BLaER1 treated with 17β-estradiol and CSF1 and Interleukin-3, amounts not matched to agents 10 nM and 100 nM (cell line): ENCODE results near the gene PODN.

Experiments used
- H3K27ac ChIP-seq, 11 experiments: shearing (Covaris generic); formaldehyde crosslinking; 2 replicates each; pipeline ENCODE4 v1.8.1; 2022
- H3K27me3 ChIP-seq, 11 experiments: shearing (Covaris generic); formaldehyde crosslinking; 2 replicates each; pipeline ENCODE4 v1.8.1; 2022
- H3K36me3 ChIP-seq, 11 experiments: shearing (Covaris generic); formaldehyde crosslinking; 2 replicates each; pipeline ENCODE4 v1.8.1; 2022
- H3K4me1 ChIP-seq, 10 experiments: shearing (Covaris generic); formaldehyde crosslinking; 2 replicates each; pipeline ENCODE4 v1.8.1; 2022
- H3K4me2 ChIP-seq, 11 experiments: shearing (Covaris generic); formaldehyde crosslinking; 2 replicates each; pipeline ENCODE4 v1.8.1; 2022
- H3K4me3 ChIP-seq, 10 experiments: shearing (Covaris generic); formaldehyde crosslinking; 2 replicates each; pipeline ENCODE4 v1.8.1; 2022
- H3K9ac ChIP-seq, 11 experiments: shearing (Covaris generic); formaldehyde crosslinking; 2 replicates each; pipeline ENCODE4 v1.8.1; 2022
- H3K9me3 ChIP-seq, 11 experiments: shearing (Covaris generic); formaldehyde crosslinking; replicated peaks in 1 of 11; 2 replicates each; pipeline ENCODE4 v1.8.1; 2022
- H4K20me1 ChIP-seq, 11 experiments: shearing (Covaris generic); formaldehyde crosslinking; 2 replicates each; pipeline ENCODE4 v1.8.1; 2022
- Cebpa-rat ChIP-seq, 11 experiments: shearing (Covaris generic); IDR thresholded peaks; 2 replicates each; pipeline ENCODE4 v1.8.1; 2022

The PODN gene

GRCh38 chr1:53104289-53104913 lies 42.4 kb downstream of the PODN start:
- no peak overlapping the region for H3K4me2 ChIP-seq
- H3K27me3 ChIP-seq, result no peaks in the 10 kb centered on the region
- peaks cover 26 to 34% (median 32%) of the 10 kb centered on the region in 11 experiments for H3K9me3 ChIP-seq
- TF ChIP-seq Cebpa-rat (IDR thresholded peaks at IDR 0.05), result no peak
- no peaks in the 10 kb centered on the region for H3K36me3 ChIP-seq
- H3K4me1 ChIP-seq, result peaks cover 0 to 7% (median under 1%) of the 10 kb centered on the region in 10 experiments; a peak in 8 of 20 replicates
- no peak overlapping the region for H3K9ac ChIP-seq
- no peak overlapping the region for H3K4me3 ChIP-seq
- H3K27ac ChIP-seq, result no peak overlapping the region
- H4K20me1 ChIP-seq, result no peaks in the 10 kb centered on the region

DNA sequence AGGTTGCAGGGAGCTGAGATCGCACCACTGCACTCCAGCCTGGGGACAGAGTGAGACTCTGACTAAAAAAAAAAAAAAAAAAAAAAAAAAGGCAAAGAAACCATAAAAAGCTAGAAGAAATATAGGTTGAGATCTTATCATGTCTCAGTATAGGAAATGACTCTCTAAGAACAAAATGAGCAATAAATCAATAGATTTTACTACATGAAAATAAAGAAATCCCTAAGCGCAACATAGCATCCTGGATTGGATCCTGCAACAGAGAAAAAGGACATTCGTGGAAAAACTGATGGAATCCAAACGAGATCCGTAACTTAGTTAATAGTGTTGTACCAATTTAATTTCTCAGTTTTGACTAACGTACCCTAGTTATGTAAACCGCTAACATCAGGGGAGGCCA lies 45.1 kb downstream of the PODN start:
- Histone ChIP-seq H3K4me3 (no peak overlapping the region), H3K27ac (no peak overlapping the region), H4K20me1 (no peaks in the 10 kb centered on the region), H3K9ac (no peak overlapping the region), H3K9me3 (peaks cover under 1 to 7% (median 6%) of the 10 kb centered on the region in 11 experiments; a peak in 19 of 22 replicates), H3K4me1 (peaks cover 0 to 33% (median 21%) of the 10 kb centered on the region in 10 experiments; a peak in 15 of 20 replicates), H3K36me3 (no peaks in the 10 kb centered on the region), H3K27me3 (no peaks in the 10 kb centered on the region), H3K4me2 (no peak overlapping the region)
- no peak for TF ChIP-seq Cebpa-rat (IDR thresholded peaks at IDR 0.05)

DNA sequence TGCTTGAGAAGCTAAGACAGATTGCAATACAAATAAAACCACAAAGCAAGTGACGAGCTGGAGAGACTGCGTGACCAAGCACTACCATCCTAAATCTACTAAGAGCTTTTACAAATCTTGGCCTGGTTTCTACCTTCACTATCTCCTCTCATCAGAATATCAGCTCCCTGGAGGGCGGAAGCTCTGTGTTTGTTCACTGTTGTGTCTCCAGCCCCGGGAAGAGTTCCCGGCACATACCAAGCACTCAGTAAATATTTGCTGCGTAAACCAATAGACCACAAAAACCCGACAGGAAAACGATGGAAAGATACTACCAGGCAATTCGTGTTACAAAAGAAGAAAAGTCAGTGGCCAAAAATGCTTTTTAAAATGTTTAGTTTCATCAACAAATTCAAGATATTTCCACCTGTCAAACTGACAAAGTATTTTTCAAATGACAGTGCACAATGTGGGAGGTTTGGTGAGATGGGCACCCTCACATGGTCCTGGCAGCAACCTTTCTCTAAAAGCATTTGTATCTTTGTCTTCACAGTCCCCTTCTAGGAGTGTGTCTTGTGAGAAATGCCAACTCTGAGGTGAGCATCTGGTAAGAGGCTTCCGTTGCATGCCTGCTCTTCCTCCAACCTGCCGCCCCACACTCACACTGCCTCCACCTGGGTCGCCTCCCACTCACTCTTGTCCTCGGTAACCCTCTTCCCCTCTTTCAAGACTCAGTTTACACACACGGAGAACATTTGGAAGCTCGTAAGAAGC lies 45.7 kb downstream of the PODN start:
- Histone ChIP-seq H3K36me3 (no peaks in the 10 kb centered on the region), H3K4me1 (peaks cover 0 to 35% (median 21%) of the 10 kb centered on the region in 10 experiments; a peak in 15 of 20 replicates), H3K4me2 (no peak overlapping the region), H4K20me1 (no peaks in the 10 kb centered on the region), H3K27me3 (no peaks in the 10 kb centered on the region), H3K9ac (no peak overlapping the region), H3K4me3 (no peak overlapping the region), H3K27ac (no peak overlapping the region), H3K9me3 (peaks cover 0 to 8% (median under 1%) of the 10 kb centered on the region in 11 experiments; a peak in 6 of 22 replicates)
- no peak for TF ChIP-seq Cebpa-rat (IDR thresholded peaks at IDR 0.05)

DNA sequence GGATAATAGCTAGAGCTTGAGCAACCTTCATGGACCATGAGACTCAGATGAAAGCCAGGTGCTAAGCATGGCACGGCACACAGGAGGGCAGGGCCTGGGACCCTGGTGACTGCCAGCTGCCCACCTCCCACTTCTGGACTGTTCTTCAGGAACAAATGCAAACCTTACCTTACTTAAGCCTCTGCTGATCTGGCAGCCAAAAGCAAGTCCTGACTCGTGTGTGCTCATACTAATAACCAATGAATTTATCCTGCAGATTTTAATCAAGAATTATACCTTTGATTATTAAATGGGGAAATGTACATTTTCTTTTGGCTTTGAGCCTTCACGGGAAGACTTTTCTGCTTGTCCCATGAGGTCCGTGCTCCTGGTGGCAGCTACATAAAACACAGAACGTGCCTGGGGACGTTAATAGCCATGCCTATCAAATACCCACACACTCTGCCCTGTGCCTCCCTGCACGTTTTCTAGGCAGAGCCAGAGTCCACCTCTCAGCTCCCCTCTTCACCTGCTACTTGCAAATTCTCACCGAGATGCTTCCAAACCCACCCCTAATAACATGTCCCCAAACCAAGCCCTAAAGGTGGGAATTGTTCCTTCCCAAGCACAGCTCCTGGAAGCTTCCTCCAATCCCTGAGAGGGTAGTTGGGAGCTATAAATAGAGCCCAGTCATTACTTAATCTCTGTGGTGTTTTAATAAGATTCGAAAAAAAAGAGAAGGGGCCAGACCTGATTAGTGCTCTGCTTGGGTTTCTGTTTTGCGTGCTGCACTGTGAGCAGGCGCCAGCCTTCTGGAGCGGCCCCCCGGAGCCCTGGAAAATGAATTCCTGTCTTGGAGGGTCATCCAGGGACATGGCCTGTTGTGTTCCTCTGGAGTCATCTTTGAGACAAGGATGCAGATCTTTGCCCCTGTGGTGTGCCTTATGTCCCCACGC lies 46.9 kb downstream of the PODN start:
- Histone ChIP-seq H3K4me2 (peak overlapping the region in 4 of 11 experiments; percentile 65 to 91 (median 83); a peak in 8 of 22 replicates), H3K27ac (peak overlapping the region in 3 of 11 experiments; percentile 60 to 83 (median 76); a peak in 3 of 22 replicates), H3K9ac (no peak overlapping the region), H4K20me1 (no peaks in the 10 kb centered on the region), H3K36me3 (no peaks in the 10 kb centered on the region), H3K4me3 (no peak overlapping the region), H3K27me3 (no peaks in the 10 kb centered on the region), H3K9me3 (peaks cover 0 to 9% (median 0%) of the 10 kb centered on the region in 11 experiments; a peak in 5 of 22 replicates), H3K4me1 (peaks cover 0 to 35% (median 21%) of the 10 kb centered on the region in 10 experiments; a peak in 15 of 20 replicates)
- no peak for TF ChIP-seq Cebpa-rat (IDR thresholded peaks at IDR 0.05)

- H3K4me2 ChIP-seq, result peak overlapping the region in 9 of 11 experiments; percentile 10 to 91 (median 74); a peak in 14 of 22 replicates
- peak overlapping the region in 4 of 11 experiments; percentile 32 to 65 (median 44); a peak in 6 of 22 replicates for H3K9ac ChIP-seq
- TF ChIP-seq Cebpa-rat (IDR thresholded peaks at IDR 0.05), result no peak
- H3K9me3 ChIP-seq, result peaks cover 0 to 9% (median 0%) of the 10 kb centered on the region in 11 experiments; a peak in 5 of 22 replicates
- peak overlapping the region in 7 of 11 experiments; percentile 21 to 83 (median 61); a peak in 13 of 22 replicates for H3K27ac ChIP-seq
- no peaks in the 10 kb centered on the region for H3K27me3 ChIP-seq
- peaks cover 0 to 35% (median 21%) of the 10 kb centered on the region in 10 experiments; a peak in 15 of 20 replicates for H3K4me1 ChIP-seq
- H4K20me1 ChIP-seq, result no peaks in the 10 kb centered on the region
- H3K36me3 ChIP-seq, result no peaks in the 10 kb centered on the region
- H3K4me3 ChIP-seq, result peak overlapping the region in 1 of 10 experiments; percentile 1; a peak in 1 of 20 replicates
These were observed 48.5 kb downstream of the PODN start for GRCh38 chr1:53110370-53111072.

DNA sequence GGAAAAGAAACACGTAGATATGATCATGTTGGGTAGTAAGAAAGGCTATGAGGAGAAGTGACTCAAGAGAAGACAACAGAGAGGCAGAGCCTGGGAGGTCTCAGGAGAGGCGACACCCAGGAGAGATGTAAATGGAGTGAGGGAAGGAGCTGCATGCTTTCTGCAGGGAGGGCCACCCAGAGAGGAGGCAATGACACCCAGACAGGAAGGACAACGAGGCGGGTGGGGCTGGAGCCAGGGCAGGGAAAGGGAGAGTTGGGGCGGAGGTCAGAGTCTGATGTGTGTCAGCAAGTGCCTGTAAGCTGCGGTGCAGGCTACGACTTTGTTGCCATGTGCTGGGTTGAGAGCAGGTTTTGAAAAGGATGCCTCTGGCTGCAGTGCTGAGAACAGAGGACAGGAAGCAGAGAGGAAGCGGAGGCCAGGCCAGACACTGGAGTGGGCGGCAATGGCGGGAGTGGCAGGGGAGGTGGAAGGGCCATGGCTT lies 49.1 kb downstream of the PODN start:
- Histone ChIP-seq H3K4me1 (peaks cover 0 to 35% (median 21%) of the 10 kb centered on the region in 10 experiments; a peak in 15 of 20 replicates), H4K20me1 (no peaks in the 10 kb centered on the region), H3K4me2 (peak overlapping the region in 9 of 11 experiments; percentile 10 to 91 (median 74); a peak in 14 of 22 replicates), H3K36me3 (no peaks in the 10 kb centered on the region), H3K27me3 (no peaks in the 10 kb centered on the region), H3K9me3 (peaks cover 0 to 9% (median 0%) of the 10 kb centered on the region in 11 experiments; a peak in 5 of 22 replicates), H3K9ac (peak overlapping the region in 3 of 11 experiments; percentile 32 to 65 (median 51); a peak in 5 of 22 replicates), H3K4me3 (peak overlapping the region in 1 of 10 experiments; percentile 1; a peak in 1 of 20 replicates), H3K27ac (peak overlapping the region in 5 of 11 experiments; percentile 55 to 83 (median 66); a peak in 10 of 22 replicates)
- no peak for TF ChIP-seq Cebpa-rat (IDR thresholded peaks at IDR 0.05)

- H4K20me1 ChIP-seq, result no peaks in the 10 kb centered on the region
- no peak for TF ChIP-seq Cebpa-rat (IDR thresholded peaks at IDR 0.05)
- H3K4me1 ChIP-seq, result peaks cover 0 to 35% (median 21%) of the 10 kb centered on the region in 10 experiments; a peak in 15 of 20 replicates
- H3K4me2 ChIP-seq, result peak overlapping the region in 5 of 11 experiments; percentile 47 to 91 (median 82); a peak in 9 of 22 replicates
- peaks cover 0 to 9% (median 0%) of the 10 kb centered on the region in 11 experiments; a peak in 5 of 22 replicates for H3K9me3 ChIP-seq
- H3K36me3 ChIP-seq, result no peaks in the 10 kb centered on the region
- H3K9ac ChIP-seq, result peak overlapping the region in 2 of 11 experiments; percentile 51 to 65; a peak in 3 of 22 replicates
- no peak overlapping the region for H3K4me3 ChIP-seq
- H3K27me3 ChIP-seq, result no peaks in the 10 kb centered on the region
- peak overlapping the region in 4 of 11 experiments; percentile 1 to 83 (median 66); a peak in 6 of 22 replicates for H3K27ac ChIP-seq
These were observed 49.7 kb downstream of the PODN start for GRCh38 chr1:53111693-53112092.
